ENCODE data around the gene MDFIC.

The MDFIC gene

DNA sequence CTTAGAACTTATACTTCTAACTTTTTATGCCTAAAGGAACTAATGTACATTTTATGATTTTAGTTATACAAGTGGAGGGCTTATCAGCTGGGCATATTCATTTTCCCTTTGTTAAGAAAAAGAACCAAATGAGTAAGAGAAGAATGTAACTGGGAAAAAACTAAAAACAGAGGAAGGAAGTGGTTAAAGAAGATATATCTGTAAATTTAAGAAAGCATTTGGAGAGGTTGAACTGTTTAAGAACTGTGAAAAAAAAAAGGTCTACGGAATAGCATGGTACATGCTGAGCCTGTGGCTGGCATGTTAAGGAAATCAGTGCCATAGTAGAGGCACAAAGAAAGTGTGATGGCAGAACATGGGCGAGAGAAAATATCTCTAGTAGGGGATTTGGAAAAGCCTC lies 6.2 kb downstream of the MDFIC start:
- no peaks in the 10 kb centered on the region for H3K9me3 ChIP-seq (ENCODE audit: control insufficient read depth in 1 of 2, low read length in 2 of 2)
- no peak overlapping the region for H3K27ac ChIP-seq (ENCODE audit: low read length)
- no peaks in the 10 kb centered on the region for H3K27me3 ChIP-seq (ENCODE audit: low read depth, low read length)
- no peaks in the 10 kb centered on the region for H3K36me3 ChIP-seq (ENCODE audit: control insufficient read depth in 1 of 2, insufficient read depth in 2 of 2, low read length in 2 of 2)
- H3K4me1 ChIP-seq (ENCODE audit: control insufficient read depth in 1 of 2, insufficient read depth in 2 of 2, low read length in 2 of 2), result peaks cover 4 to 19% of the 10 kb centered on the region in 2 donors
- no peak overlapping the region for H3K4me3 ChIP-seq (ENCODE audit: low read depth in 1 of 2, low read length in 2 of 2)

DNA sequence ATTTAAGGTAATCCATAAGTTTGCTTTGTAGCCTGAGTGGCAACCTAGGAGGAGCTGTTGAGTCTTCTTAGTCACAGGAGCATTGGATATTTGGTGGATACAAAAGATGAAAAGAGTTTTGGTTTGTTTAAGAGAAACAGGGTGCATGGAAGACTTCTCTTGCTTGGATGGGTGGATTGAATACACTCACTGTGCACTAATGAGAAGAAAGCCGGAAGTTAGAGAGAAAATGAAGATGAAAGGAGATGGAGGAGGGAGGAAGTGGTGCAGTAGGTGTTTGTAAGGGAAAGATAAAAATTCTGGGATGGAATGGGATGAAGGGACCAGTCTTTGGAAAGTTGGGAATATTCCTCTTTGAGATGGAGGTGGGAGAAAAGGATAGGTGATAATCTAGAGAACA lies 7.7 kb downstream of the MDFIC start:
- H3K4me3 ChIP-seq (ENCODE audit: low read depth in 1 of 2, low read length in 2 of 2), result no peak overlapping the region
- H3K4me1 ChIP-seq (ENCODE audit: control insufficient read depth in 1 of 2, insufficient read depth in 2 of 2, low read length in 2 of 2), result peaks cover 10 to 16% of the 10 kb centered on the region in 2 donors
- no peak overlapping the region for H3K27ac ChIP-seq (ENCODE audit: low read length)

DNA sequence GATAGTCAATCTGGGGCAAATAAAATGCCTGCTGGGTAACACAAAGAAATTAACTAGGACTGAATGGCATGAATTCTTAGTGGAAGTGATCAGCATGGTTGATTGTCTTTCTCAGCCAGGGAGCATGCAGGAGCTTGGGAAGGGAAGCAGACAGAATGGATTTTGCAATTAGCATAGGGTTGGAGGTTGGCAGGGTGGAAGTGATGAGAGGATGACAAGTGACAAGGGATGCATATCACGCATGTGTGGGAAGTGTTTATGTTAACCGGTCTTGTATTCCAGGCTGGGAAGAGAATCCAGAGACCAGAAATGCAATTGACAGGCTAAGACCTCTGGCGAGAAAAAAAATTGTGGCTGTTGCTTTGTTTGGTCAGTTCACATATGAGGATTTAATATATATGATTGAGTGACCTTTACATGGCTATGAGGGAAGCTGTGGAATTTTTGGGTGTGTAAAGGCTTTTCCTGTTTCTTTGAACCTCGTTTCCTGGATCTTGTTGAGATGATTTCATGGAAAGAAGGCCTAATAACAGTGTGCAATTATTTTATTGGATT lies 8.3 kb downstream of the MDFIC start:
- Histone ChIP-seq H3K4me1 (ENCODE audit: control insufficient read depth in 1 of 2, insufficient read depth in 2 of 2, low read length in 2 of 2) (peaks cover 10 to 22% of the 10 kb centered on the region in 2 donors), H3K9me3 (ENCODE audit: control insufficient read depth in 1 of 2, low read length in 2 of 2) (no peaks in the 10 kb centered on the region)

More for the DNA sequence above, 7.7 kb downstream of the MDFIC start:
- Histone ChIP-seq H3K27me3 (ENCODE audit: low read depth, low read length) (no peaks in the 10 kb centered on the region), H3K36me3 (ENCODE audit: control insufficient read depth in 1 of 2, insufficient read depth in 2 of 2, low read length in 2 of 2) (no peaks in the 10 kb centered on the region), H3K9me3 (ENCODE audit: control insufficient read depth in 1 of 2, low read length in 2 of 2) (no peaks in the 10 kb centered on the region)

DNA sequence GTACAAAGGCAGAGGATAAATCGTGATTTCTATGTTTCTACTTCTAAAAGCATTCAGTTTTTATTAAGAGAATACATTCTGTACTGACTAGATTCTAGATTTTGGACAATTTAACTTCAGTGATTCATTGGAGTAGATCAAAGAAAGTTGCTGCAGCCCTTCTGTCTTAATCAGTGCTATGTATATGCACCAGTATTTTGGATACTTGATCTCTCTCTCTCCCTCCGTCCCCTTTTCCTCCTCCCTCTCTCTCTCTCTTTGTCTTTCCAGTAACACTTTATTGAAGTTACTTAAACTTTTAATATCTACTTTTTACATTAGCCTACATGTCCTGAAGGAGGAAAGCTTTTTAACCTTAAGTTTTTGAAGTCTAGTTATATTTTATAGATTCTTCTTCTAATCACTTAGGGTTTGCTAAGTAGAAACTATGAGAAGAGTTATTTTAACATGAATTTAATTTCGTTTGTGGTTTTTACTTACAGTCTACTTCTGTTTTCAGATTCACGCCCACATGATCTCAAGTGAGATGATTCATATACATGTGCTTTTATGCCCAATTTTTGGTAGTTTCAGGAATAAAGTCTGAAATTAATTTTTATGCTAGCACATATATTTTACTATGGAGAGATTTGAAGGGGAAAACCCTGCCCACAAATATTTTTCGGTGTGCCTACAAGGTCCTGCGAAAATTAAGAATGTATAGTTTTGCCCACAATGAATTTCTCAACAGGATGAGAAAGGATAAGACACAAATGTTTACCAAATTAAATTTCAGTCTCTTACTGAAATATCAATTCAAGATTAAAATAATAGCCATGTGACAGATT lies 9.1 kb downstream of the MDFIC start:
- H3K4me3 ChIP-seq (ENCODE audit: low read depth in 1 of 2, low read length in 2 of 2), result no peak overlapping the region
- H3K4me1 ChIP-seq (ENCODE audit: control insufficient read depth in 1 of 2, insufficient read depth in 2 of 2, low read length in 2 of 2), result peaks cover 10 to 18% of the 10 kb centered on the region in 2 donors
- H3K27ac ChIP-seq (ENCODE audit: low read length), result peak overlapping the region; percentile 19

More for the DNA sequence above, 8.3 kb downstream of the MDFIC start:
- Histone ChIP-seq H3K27ac (ENCODE audit: low read length) (no peak overlapping the region), H3K36me3 (ENCODE audit: control insufficient read depth in 1 of 2, insufficient read depth in 2 of 2, low read length in 2 of 2) (no peaks in the 10 kb centered on the region), H3K4me3 (ENCODE audit: low read depth in 1 of 2, low read length in 2 of 2) (no peak overlapping the region), H3K27me3 (ENCODE audit: low read depth, low read length) (no peaks in the 10 kb centered on the region)

DNA sequence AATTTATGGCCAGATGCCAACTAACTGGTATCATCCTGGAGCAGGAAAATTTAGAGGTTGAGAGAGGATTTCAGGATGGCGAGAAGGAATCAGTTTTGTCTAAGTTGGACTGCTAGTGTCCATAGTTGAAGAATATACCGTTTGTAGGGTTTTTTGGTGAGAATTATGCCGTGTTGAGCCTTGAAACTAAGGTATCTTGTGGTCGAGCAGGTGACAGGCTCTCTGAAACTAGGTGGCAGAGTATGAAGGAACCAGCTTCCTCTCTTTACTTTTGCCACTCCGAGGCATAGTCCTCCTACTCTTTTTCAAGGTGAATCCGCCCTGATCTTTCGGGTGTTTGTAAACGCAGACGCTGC lies 9.7 kb downstream of the MDFIC start:
- H3K27ac ChIP-seq (ENCODE audit: low read length), result no peak overlapping the region
- no peaks in the 10 kb centered on the region for H3K36me3 ChIP-seq (ENCODE audit: control insufficient read depth in 1 of 2, insufficient read depth in 2 of 2, low read length in 2 of 2)

More for the DNA sequence above, 9.1 kb downstream of the MDFIC start:
- Histone ChIP-seq H3K36me3 (ENCODE audit: control insufficient read depth in 1 of 2, insufficient read depth in 2 of 2, low read length in 2 of 2) (no peaks in the 10 kb centered on the region), H3K9me3 (ENCODE audit: control insufficient read depth in 1 of 2, low read length in 2 of 2) (no peaks in the 10 kb centered on the region), H3K27me3 (ENCODE audit: low read depth, low read length) (no peaks in the 10 kb centered on the region)

DNA sequence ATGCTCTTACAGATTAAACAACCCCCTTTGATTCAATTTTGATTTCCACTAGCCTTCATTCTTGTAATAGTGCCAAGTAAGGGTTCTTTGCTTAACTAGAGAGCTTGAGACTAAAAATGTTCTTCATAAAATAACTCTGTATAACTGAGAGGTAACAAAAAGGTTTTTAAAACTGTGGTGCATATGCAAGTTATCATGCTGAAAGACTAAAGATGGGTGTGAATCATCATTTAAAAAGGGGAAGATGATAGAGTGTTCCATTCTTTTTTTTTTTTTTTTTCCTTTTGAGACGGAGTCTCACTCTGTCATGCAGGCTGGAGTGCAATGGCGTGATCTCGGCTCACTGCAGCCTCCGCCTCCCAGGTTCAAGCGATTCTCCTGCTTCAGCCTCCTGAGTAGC lies 11.1 kb downstream of the MDFIC start:
- Histone ChIP-seq H3K36me3 (ENCODE audit: control insufficient read depth in 1 of 2, insufficient read depth in 2 of 2, low read length in 2 of 2) (no peaks in the 10 kb centered on the region), H3K4me1 (ENCODE audit: control insufficient read depth in 1 of 2, insufficient read depth in 2 of 2, low read length in 2 of 2) (peaks cover 10 to 18% of the 10 kb centered on the region in 2 donors), H3K27me3 (ENCODE audit: low read depth, low read length) (no peaks in the 10 kb centered on the region), H3K27ac (ENCODE audit: low read length) (no peak overlapping the region), H3K9me3 (ENCODE audit: control insufficient read depth in 1 of 2, low read length in 2 of 2) (no peaks in the 10 kb centered on the region), H3K4me3 (ENCODE audit: low read depth in 1 of 2, low read length in 2 of 2) (no peak overlapping the region)

More for the DNA sequence above, 9.7 kb downstream of the MDFIC start:
- Histone ChIP-seq H3K4me1 (ENCODE audit: control insufficient read depth in 1 of 2, insufficient read depth in 2 of 2, low read length in 2 of 2) (peaks cover 10 to 18% of the 10 kb centered on the region in 2 donors), H3K27me3 (ENCODE audit: low read depth, low read length) (no peaks in the 10 kb centered on the region), H3K4me3 (ENCODE audit: low read depth in 1 of 2, low read length in 2 of 2) (no peak overlapping the region), H3K9me3 (ENCODE audit: control insufficient read depth in 1 of 2, low read length in 2 of 2) (no peaks in the 10 kb centered on the region)

DNA sequence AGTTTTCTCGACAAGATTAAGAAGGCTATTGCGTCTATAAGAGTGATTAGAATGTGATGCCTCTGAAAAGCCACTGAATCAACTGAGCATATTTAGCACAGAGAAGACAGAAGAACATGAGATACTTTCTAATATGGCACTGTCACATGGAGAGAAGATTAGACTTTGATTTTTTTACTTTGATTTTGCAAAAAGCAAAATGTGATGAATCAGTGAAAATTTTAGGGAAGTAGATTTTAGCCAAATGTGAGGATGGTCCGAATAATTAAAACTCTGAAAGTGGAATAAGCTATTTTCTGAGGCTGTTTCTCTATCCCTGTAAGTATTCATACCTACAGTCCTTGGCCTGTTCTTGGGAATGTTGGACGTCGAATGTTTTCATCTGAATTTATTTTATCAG lies 11.8 kb downstream of the MDFIC start:
- Histone ChIP-seq H3K27ac (ENCODE audit: low read length) (no peak overlapping the region), H3K27me3 (ENCODE audit: low read depth, low read length) (no peaks in the 10 kb centered on the region), H3K4me3 (ENCODE audit: low read depth in 1 of 2, low read length in 2 of 2) (no peak overlapping the region), H3K36me3 (ENCODE audit: control insufficient read depth in 1 of 2, insufficient read depth in 2 of 2, low read length in 2 of 2) (no peaks in the 10 kb centered on the region), H3K9me3 (ENCODE audit: control insufficient read depth in 1 of 2, low read length in 2 of 2) (no peaks in the 10 kb centered on the region), H3K4me1 (ENCODE audit: control insufficient read depth in 1 of 2, insufficient read depth in 2 of 2, low read length in 2 of 2) (peaks cover 6 to 14% of the 10 kb centered on the region in 2 donors)

DNA sequence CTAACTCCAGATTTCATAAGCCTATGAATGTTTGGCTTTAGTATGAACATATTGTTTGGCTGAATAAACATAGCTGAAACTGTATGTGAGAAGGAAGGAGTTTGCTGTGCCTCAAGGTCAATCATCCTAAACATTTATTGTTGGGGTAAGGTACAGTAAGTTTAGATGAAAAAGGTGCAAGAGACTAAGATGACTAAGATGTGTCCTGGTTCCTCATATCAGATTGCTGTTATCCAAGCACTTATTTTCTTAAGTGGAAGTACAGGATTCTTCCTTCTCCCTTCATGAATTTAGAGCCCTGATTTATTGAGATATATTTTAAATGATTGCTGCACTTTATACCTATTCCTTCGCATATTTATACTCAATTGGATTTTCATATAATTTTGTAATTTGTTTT lies 12.2 kb downstream of the MDFIC start:
- no peaks in the 10 kb centered on the region for H3K36me3 ChIP-seq (ENCODE audit: control insufficient read depth in 1 of 2, insufficient read depth in 2 of 2, low read length in 2 of 2)
- H3K4me3 ChIP-seq (ENCODE audit: low read depth in 1 of 2, low read length in 2 of 2), result no peak overlapping the region
- peaks cover 6 to 14% of the 10 kb centered on the region in 2 donors for H3K4me1 ChIP-seq (ENCODE audit: control insufficient read depth in 1 of 2, insufficient read depth in 2 of 2, low read length in 2 of 2)
- H3K27ac ChIP-seq (ENCODE audit: low read length), result no peak overlapping the region
- no peaks in the 10 kb centered on the region for H3K27me3 ChIP-seq (ENCODE audit: low read depth, low read length)
- no peaks in the 10 kb centered on the region for H3K9me3 ChIP-seq (ENCODE audit: control insufficient read depth in 1 of 2, low read length in 2 of 2)

DNA sequence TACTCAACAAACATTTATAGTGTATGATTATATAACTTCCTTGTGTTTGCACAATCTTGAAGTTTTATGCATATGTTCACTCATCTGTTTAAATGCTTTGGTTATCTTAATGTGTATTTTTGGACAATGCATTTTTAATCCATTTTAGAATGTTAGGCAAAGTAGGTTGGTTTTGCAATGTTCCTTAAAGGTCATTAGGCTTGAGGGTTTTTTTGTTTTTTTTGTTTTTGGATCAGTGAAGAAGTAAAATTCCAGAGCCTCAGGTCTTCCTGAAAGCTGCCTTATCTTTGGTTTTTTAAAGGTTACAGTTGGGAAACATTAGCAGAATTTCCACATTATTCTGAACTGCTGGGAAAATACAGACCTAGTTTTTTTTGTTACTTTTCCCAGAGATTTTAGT lies 12.8 kb downstream of the MDFIC start:
- Histone ChIP-seq H3K27ac (ENCODE audit: low read length) (no peak overlapping the region), H3K36me3 (ENCODE audit: control insufficient read depth in 1 of 2, insufficient read depth in 2 of 2, low read length in 2 of 2) (no peaks in the 10 kb centered on the region), H3K9me3 (ENCODE audit: control insufficient read depth in 1 of 2, low read length in 2 of 2) (no peaks in the 10 kb centered on the region), H3K27me3 (ENCODE audit: low read depth, low read length) (no peaks in the 10 kb centered on the region), H3K4me3 (ENCODE audit: low read depth in 1 of 2, low read length in 2 of 2) (no peak overlapping the region), H3K4me1 (ENCODE audit: control insufficient read depth in 1 of 2, insufficient read depth in 2 of 2, low read length in 2 of 2) (peaks cover 6 to 14% of the 10 kb centered on the region in 2 donors)

DNA sequence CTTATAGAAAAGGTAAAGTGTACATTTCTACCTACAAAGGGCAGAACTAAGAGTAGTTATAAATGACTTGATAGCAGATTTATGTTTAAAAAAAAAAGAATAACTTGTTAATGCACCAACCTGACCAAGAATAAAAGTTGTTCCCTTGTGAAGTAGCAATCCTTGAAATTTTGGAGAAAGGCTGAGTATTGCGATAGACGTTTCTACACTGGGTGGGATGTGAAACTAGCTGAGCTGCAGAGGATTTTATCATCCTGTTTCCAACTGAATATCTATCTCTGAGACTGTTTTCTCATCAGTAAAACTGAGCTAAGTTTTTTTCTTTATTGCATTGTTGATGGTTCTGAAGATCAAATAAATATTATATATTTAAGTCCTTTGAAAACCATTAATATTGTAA lies 14.6 kb downstream of the MDFIC start:
- Histone ChIP-seq H3K36me3 (ENCODE audit: control insufficient read depth in 1 of 2, insufficient read depth in 2 of 2, low read length in 2 of 2) (no peaks in the 10 kb centered on the region), H3K4me1 (ENCODE audit: control insufficient read depth in 1 of 2, insufficient read depth in 2 of 2, low read length in 2 of 2) (peaks cover 6 to 14% of the 10 kb centered on the region in 2 donors), H3K27me3 (ENCODE audit: low read depth, low read length) (no peaks in the 10 kb centered on the region), H3K27ac (ENCODE audit: low read length) (no peak overlapping the region), H3K9me3 (ENCODE audit: control insufficient read depth in 1 of 2, low read length in 2 of 2) (no peaks in the 10 kb centered on the region), H3K4me3 (ENCODE audit: low read depth in 1 of 2, low read length in 2 of 2) (no peak overlapping the region)

DNA sequence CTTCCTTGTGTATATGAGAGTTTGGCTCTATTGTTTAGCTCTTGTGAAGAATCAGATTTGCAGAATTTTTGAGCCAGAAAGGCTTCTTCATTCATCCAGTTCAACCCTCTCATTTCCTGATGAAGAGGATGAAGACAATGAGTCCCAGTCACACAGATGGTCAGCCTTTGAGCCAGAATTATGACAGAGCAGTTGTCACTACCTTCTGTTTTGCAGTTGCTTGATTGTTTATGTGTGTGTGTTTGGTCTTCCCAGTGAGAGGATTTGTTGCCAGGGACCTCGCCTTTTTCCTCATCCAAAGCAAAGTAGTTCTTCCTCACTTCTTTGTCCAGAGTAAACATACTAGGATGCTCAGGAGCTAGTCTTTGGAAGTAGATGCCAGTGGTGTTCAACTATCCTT lies 15.6 kb downstream of the MDFIC start:
- Histone ChIP-seq H3K27me3 (ENCODE audit: low read depth, low read length) (no peaks in the 10 kb centered on the region), H3K36me3 (ENCODE audit: control insufficient read depth in 1 of 2, insufficient read depth in 2 of 2, low read length in 2 of 2) (no peaks in the 10 kb centered on the region), H3K4me3 (ENCODE audit: low read depth in 1 of 2, low read length in 2 of 2) (no peak overlapping the region), H3K27ac (ENCODE audit: low read length) (no peak overlapping the region), H3K9me3 (ENCODE audit: control insufficient read depth in 1 of 2, low read length in 2 of 2) (no peaks in the 10 kb centered on the region), H3K4me1 (ENCODE audit: control insufficient read depth in 1 of 2, insufficient read depth in 2 of 2, low read length in 2 of 2) (peaks cover 6 to 14% of the 10 kb centered on the region in 2 donors)
